Epithelial cell of prostate (primary cell): ENCODE measurements around the gene OR10J5.

Source experiments
- DNase-seq: peaks from one replicate; pipeline ENCODE4 v3.0.0-alpha.2; 2011; ENCODE audit warnings: low read depth, low spot score
- H3K27ac ChIP-seq: fragments of 450-650 bp; 2 replicates; pipeline ENCODE4 v1.5.1; 2017; ENCODE audit warnings: mild to moderate bottlenecking

OR10J5 gene

DNA sequence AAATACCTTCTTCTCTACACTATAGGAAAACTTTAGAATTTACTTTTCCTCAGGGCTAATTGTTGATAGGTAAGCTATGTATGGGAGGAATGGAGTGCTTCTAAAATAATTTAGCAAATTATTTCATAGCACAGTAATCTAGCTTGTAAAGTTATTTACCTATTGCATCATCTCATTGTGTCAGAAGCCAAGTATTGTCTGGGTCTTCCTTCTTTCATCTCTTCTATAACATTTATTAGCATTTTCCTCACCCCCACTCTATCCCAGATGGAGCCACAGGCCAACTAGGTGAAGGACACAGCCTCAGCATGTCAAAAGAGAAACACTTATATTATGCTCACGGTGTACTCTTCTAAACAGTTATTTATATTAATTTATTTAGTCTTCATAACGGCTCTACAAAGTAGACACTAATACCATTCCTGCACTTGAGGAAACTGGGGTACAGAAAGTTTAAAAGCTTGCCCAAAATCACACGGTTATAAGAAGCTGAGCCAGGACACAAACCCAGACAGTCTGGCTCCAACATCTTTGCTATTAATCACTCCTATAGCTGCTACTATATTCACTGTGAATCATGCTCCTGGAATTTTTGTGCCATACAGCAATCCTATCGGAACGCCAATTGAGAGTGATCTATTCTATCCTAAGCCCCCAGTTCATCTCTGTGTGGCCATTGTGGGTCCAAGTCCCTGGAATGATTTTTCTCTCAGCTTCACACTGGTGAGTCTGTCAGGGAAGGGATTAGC, 43.1 kb downstream of the OR10J5 start:
- H3K27ac ChIP-seq = no peak overlapping the region
- no peak for DNase-seq
